LNCaP clone FGC (cell line): ENCODE measurements around the gene PALLD.

ENCODE experiments used
- DNase-seq: peaks from one replicate; pipeline ENCODE4 v3.0.0-alpha.2; 2011; ENCODE audit warnings: low read depth
- H3K4me3 ChIP-seq: 2 replicates; pipeline ENCODE4 v1.5.1; 2011; ENCODE audit warnings: mild to moderate bottlenecking, low read depth, low read length, control low read depth
- TF ChIP-seq, protein P1 (sequence below): IDR thresholded peaks from 2 replicates; pipeline ENCODE4 v1.5.1; 2012; ENCODE audit warnings: mild to moderate bottlenecking; ENCODE audit not compliant: control insufficient read depth, insufficient read depth; ENCODE audit errors: extremely low read depth

PALLD gene

DNA sequence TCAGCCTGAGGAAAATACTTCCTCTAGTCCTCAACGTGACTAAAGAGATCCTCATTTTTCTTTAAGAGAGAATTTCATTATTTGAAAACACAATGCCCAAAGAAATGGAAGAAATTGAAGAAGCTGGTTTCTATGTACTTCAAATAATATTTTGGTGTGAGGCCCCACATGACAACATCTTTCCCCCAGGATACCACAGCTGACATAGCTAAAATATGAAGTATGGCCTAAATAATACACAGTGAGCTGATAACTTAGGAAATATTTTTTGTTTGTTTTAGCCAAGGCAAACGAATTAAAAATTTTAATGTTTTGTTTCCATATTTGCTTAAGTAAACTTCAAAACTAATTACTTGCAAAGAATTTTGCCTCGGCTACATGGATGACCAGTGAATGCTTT is 364.0 kb downstream of the PALLD start:
- H3K4me3 ChIP-seq, result no peak overlapping the region
- DNase-seq, result no peak
- TF ChIP-seq, protein P1, sequence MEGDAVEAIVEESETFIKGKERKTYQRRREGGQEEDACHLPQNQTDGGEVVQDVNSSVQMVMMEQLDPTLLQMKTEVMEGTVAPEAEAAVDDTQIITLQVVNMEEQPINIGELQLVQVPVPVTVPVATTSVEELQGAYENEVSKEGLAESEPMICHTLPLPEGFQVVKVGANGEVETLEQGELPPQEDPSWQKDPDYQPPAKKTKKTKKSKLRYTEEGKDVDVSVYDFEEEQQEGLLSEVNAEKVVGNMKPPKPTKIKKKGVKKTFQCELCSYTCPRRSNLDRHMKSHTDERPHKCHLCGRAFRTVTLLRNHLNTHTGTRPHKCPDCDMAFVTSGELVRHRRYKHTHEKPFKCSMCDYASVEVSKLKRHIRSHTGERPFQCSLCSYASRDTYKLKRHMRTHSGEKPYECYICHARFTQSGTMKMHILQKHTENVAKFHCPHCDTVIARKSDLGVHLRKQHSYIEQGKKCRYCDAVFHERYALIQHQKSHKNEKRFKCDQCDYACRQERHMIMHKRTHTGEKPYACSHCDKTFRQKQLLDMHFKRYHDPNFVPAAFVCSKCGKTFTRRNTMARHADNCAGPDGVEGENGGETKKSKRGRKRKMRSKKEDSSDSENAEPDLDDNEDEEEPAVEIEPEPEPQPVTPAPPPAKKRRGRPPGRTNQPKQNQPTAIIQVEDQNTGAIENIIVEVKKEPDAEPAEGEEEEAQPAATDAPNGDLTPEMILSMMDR, result no peak

DNA sequence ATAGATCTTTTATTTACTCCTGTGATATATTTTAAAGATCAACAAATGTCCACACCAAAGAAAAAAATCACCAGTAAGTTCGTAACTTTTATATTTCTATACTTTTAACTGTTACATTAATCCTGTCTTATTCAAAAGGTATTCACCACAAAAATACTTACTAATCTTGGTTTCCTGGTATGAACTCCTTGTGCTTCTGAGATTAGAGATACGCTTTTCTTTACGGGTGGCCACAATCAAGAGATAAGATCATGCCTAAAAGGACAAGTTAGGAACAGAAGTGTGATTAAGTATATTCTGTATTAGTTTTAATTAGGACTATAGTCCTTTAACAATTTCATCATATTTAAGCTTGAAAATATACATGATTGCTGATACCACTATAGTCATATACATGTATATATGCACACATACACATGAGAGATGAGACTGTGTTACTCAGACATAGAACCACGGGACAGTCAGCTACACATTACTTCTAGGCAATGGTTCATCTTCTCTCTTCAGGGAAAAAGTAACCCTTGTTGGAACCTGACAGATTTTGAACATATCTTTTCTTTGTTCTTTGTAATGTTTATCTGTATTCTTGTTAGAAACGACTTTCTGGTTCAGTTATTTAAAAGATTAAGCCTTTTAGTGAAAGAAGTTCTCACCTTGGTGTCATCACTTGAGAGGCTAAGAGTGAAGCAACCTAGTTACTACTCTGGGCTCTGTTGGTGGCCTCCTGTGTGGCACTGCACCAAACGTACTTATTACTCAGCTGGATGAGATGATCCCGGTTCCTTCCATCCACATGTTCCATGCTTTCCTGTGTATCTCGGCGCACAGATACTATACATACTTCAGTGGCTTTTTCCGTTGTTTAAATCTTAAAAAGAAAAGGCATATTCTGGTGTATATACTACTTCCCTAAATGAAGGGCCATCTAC is 367.1 kb downstream of the PALLD start:
- DNase-seq, result no peak
- H3K4me3 ChIP-seq, result no peak overlapping the region
- TF ChIP-seq, protein P1, result no peak

DNA sequence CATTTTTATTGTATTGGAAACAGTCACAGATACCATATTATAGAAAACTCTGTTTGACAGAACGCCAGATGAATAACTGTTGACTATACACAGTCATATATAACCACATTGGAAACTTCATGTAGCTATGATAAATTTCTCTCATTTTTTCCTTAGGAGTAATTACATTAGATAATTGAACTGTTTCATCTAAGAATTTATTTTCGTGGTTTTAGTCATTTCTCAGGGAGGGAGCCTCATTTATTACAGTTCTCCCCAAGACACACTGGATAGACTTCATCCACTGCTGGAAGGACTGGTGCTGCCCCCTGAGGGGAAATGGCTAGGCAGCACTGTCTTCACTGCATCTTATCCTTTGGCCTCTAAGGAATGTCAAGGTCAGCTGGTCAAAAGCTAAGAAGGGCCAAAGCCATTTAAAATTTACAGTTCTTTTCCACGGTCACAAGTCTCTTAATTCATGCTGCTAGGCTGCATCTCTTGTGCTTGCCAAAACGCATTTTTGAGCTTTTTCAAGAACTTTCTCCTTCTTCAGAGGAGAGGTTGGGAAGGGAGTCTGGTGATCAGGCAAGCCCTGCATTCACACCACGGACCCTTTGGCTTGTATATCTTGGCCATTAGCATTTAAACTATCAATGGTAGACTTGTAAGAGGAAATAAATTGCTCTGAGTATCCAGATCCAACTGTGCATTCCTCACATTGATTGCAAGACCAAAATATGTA is 368.1 kb downstream of the PALLD start:
- TF ChIP-seq, protein P1, result no peak
- no peak for DNase-seq
- H3K4me3 ChIP-seq, result no peak overlapping the region

DNA sequence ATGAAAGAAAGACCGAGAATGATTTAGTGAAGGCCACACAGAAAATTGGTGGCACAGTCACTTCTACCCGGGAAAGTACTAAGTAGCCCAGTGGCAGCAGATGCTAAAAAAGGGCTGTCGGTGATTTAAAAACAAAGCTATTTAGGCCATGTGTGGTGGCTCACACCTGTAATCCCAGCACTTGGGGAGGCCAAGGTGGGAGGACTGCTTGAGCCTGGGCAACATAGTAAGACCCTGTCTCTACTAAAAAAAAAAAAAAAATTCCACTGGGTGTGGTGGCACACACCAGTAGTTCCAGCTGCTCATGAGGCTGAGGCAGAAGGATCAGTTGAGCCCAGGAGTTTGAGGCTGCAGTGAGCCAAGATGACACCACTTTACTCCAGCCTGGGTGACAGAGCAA is 369.0 kb downstream of the PALLD start:
- DNase-seq, result no peak
- H3K4me3 ChIP-seq, result no peak overlapping the region
- TF ChIP-seq, protein P1, result no peak

DNA sequence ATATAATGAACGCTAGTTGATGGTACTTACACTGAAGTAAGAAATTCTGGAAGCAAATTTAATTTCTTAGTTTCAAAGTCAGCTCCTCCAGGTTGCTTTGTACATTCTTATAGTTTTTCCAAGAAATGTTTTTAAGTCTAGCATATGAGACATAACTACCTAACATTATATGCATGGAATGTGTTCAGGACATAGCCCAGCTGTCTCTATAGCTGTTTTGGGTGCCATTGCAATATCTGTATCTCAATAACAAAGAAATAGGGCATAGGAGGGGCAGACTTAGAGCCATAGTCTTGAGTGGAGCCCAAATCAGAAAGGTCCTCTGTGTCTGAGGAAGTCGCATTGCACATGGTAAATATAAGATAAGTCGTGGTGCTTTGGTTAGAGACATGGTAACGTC is 369.8 kb downstream of the PALLD start:
- DNase-seq, result no peak
- TF ChIP-seq, protein P1, result no peak
- H3K4me3 ChIP-seq, result no peak overlapping the region

DNA sequence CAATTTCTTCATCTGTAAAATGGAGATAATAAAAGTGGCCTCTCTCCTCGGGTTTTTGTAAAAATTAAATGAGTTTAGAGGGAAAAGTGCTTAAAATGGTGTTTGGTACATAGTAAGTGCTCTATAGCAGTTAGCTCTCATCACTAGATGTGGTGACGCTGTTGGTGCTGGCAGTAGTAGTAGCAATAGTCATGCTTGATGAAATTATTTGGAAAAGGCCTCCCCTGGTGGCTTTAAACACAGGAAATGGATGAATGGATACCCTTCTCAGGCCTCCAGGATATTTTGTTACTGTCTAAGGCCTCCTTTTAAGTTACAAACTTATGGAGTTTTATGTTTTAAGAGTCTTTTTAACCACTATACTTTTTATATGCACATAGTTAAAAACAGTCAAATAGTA is 370.3 kb downstream of the PALLD start:
- no peak for DNase-seq
- TF ChIP-seq, protein P1, result no peak

More for the DNA sequence above, 370.3 kb downstream of the PALLD start:
- no peak overlapping the region for H3K4me3 ChIP-seq
